ENCODE results near the gene MBNL1.

- TF ChIP-seq EZH2 (IDR thresholded peaks at IDR 0.05; ENCODE audit: low read length) (no peak), CTCF (optimal IDR thresholded peaks at IDR 0.05 in 1 of 3, IDR thresholded peaks at IDR 0.05 in 1 of 3, conservative IDR thresholded peaks at IDR 0.05 in 1 of 3; ENCODE audit: extremely low read depth in 1 of 3, insufficient read depth in 2 of 3, low read length in 3 of 3) (no peak)
These were observed 31.5 kb downstream of the MBNL1 start for GRCh38 chr3:152300029-152300731.
